B cell (primary cell): Measurements from ENCODE around the gene SLC2A3.

ENCODE experiments used
- EZH2 ChIP-seq: IDR thresholded peaks from 2 replicates; pipeline ENCODE4 v1.6.1; 2012; ENCODE audit warnings: borderline replicate concordance, low read depth, mild to moderate bottlenecking, moderate library complexity, low read length; ENCODE audit not compliant: insufficient read depth, poor library complexity, severe bottlenecking
- TF ChIP-seq, protein P1 (sequence below): fragments of 200-600 bp; IDR thresholded peaks from one replicate; pipeline ENCODE4 v1.8.0; 2022; ENCODE audit warnings: antibody characterized with exemption, mild to moderate bottlenecking

DNA sequence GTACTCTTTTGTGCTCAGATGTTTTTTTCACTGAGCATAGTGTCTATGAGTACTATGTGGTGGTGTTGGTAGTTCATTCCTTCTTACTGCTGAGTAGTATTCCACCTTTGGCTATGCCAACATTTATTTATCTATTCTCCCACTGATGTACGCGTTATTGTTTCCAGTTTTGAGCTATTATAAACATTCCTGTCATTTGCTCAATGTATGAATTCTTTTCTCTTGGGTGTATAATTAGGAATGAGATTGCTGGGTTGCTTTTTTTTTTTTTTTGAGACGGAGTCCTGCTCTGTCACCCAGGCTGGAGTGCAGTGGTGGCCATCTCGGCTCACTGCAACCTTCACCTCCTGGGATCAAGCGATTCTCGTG, 37.5 kb upstream of the SLC2A3 start:
- no peak for TF ChIP-seq EZH2
- TF ChIP-seq, protein P1, sequence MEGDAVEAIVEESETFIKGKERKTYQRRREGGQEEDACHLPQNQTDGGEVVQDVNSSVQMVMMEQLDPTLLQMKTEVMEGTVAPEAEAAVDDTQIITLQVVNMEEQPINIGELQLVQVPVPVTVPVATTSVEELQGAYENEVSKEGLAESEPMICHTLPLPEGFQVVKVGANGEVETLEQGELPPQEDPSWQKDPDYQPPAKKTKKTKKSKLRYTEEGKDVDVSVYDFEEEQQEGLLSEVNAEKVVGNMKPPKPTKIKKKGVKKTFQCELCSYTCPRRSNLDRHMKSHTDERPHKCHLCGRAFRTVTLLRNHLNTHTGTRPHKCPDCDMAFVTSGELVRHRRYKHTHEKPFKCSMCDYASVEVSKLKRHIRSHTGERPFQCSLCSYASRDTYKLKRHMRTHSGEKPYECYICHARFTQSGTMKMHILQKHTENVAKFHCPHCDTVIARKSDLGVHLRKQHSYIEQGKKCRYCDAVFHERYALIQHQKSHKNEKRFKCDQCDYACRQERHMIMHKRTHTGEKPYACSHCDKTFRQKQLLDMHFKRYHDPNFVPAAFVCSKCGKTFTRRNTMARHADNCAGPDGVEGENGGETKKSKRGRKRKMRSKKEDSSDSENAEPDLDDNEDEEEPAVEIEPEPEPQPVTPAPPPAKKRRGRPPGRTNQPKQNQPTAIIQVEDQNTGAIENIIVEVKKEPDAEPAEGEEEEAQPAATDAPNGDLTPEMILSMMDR = no peak
